ENCODE measurements around the gene ETFA.
"Not testable (repeated sequence)": the region's sequence is repeated elsewhere in the genome, so short reads cannot be mapped to it uniquely, and the experiment has no call there.

DNA sequence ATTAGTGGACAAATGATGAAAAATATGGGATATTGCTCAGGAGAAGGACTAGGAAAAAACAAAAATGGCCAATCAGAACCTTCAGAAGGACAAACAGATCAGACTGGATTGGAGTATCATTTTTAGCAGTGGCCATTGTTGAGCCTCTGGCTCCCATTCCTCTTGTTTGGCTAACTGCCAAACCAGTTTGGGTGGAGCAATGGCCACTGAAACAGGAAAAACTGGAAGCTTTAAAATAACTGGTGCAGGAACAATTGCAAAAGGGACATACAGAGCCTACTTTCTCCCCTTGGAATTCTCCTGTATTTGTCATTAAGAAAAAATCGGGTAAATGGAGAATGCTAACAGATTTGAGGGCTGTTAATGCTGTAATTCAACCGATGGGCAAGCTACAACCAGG lies 45.5 kb downstream of the ETFA start:
- TF ChIP-seq NFIC (IDR thresholded peaks at IDR 0.05) (peak; percentile 92), TCF12 (IDR thresholded peaks at IDR 0.05; ENCODE audit: low read depth) (peak; percentile 45; the same call in 1 of the 2 replicates), YY1 (IDR thresholded peaks at IDR 0.05; ENCODE audit: low read depth) (peak; percentile 58), FOXM1 (IDR thresholded peaks at IDR 0.05; ENCODE audit: borderline replicate concordance, low read depth) (peak; percentile 29; the same call in 1 of the 2 replicates), CEBPB (IDR thresholded peaks at IDR 0.05) (peak; percentile 67; the same call in 1 of the 2 replicates)
- TF ChIP-seq, protein P1, sequence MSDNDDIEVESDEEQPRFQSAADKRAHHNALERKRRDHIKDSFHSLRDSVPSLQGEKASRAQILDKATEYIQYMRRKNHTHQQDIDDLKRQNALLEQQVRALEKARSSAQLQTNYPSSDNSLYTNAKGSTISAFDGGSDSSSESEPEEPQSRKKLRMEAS (IDR thresholded peaks at IDR 0.05): not testable (repeated sequence)
- TF ChIP-seq CREB1 (IDR thresholded peaks at IDR 0.05; ENCODE audit: low read depth): not testable (repeated sequence)
- TF ChIP-seq, protein P2, sequence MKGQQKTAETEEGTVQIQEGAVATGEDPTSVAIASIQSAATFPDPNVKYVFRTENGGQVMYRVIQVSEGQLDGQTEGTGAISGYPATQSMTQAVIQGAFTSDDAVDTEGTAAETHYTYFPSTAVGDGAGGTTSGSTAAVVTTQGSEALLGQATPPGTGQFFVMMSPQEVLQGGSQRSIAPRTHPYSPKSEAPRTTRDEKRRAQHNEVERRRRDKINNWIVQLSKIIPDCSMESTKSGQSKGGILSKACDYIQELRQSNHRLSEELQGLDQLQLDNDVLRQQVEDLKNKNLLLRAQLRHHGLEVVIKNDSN (IDR thresholded peaks at IDR 0.05): not testable (repeated sequence)
- TF ChIP-seq, protein P3, sequence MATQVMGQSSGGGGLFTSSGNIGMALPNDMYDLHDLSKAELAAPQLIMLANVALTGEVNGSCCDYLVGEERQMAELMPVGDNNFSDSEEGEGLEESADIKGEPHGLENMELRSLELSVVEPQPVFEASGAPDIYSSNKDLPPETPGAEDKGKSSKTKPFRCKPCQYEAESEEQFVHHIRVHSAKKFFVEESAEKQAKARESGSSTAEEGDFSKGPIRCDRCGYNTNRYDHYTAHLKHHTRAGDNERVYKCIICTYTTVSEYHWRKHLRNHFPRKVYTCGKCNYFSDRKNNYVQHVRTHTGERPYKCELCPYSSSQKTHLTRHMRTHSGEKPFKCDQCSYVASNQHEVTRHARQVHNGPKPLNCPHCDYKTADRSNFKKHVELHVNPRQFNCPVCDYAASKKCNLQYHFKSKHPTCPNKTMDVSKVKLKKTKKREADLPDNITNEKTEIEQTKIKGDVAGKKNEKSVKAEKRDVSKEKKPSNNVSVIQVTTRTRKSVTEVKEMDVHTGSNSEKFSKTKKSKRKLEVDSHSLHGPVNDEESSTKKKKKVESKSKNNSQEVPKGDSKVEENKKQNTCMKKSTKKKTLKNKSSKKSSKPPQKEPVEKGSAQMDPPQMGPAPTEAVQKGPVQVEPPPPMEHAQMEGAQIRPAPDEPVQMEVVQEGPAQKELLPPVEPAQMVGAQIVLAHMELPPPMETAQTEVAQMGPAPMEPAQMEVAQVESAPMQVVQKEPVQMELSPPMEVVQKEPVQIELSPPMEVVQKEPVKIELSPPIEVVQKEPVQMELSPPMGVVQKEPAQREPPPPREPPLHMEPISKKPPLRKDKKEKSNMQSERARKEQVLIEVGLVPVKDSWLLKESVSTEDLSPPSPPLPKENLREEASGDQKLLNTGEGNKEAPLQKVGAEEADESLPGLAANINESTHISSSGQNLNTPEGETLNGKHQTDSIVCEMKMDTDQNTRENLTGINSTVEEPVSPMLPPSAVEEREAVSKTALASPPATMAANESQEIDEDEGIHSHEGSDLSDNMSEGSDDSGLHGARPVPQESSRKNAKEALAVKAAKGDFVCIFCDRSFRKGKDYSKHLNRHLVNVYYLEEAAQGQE (IDR thresholded peaks at IDR 0.05; ENCODE audit: low read depth): not testable (repeated sequence)
